GM12892 (cell line): ENCODE data around the gene ZNF439.
"Not testable (repeated sequence)": the region's sequence is repeated elsewhere in the genome, so short reads cannot be mapped to it uniquely, and the experiment has no call there.

ENCODE experiments used
- POLR2A ChIP-seq: IDR thresholded peaks from 2 replicates; pipeline ENCODE4 v1.6.1; 2011; ENCODE audit warnings: low read depth, low read length, control low read depth
- POLR2AphosphoS5 ChIP-seq: IDR thresholded peaks from 2 replicates; pipeline ENCODE4 v1.6.1; 2011; ENCODE audit warnings: low read depth, low read length, control low read depth

GRCh38 chr19:11867766-11868165 is 19.2 kb downstream of the ZNF439 start:
- not testable (repeated sequence) for TF ChIP-seq POLR2AphosphoS5, POLR2A
